IMR-90 (cell line): ENCODE results near the gene AGT. TPM values are rescaled to one million over a fixed set of nuclear protein-coding genes. Genes with fewer than 3 reads are reported as not detected.

Experiments
- ATAC-seq: fragments of 200-7000 bp; cut with Tn5 transposase; 2 replicates; pipeline ENCODE4 v1.9.1; 2020; ENCODE audit warnings: low read depth, mild to moderate bottlenecking, moderate library complexity
- BruUV-seq: library from RNA; stranded (reverse); fragments of 400-500 nt; replicated peaks from 2 replicates; lab custom pipeline; 2021; lab: Mats Ljungman, UMichigan
- CTCF ChIA-PET: fragments of 300-600 bp; formaldehyde crosslinking; extraction: SDS; loops from one replicate; lab custom pipeline; 2021; ENCODE audit warnings: antibody characterized with exemption; lab: Yijun Ruan, JAX
- POLR2A ChIA-PET: fragments of 300-600 bp; sonication (Branson Sonifier 250); formaldehyde crosslinking; loops from one replicate; lab custom pipeline; 2022; ENCODE audit warnings: antibody characterized with exemption; ENCODE audit not compliant: unreplicated experiment; lab: Charles Lee
- DNase-seq: peaks from one replicate; pipeline ENCODE4 v3.0.0; 2013
- H2AFZ ChIP-seq: replicated peaks from 2 replicates; pipeline ENCODE3; 2013; ENCODE audit warnings: low read length, mild to moderate bottlenecking; ENCODE audit not compliant: poor library complexity
- H2AK5ac ChIP-seq: 2 replicates; pipeline ENCODE4 v1.6.1; 2013; ENCODE audit warnings: low read depth, low read length, inconsistent platforms
- H2AK9ac ChIP-seq: replicated peaks from 2 replicates; pipeline ENCODE3; 2013; ENCODE audit warnings: mild to moderate bottlenecking, low read depth, low read length, moderate library complexity; ENCODE audit not compliant: poor library complexity
- H2BK120ac ChIP-seq: 2 replicates; pipeline ENCODE4 v1.6.1; 2013; ENCODE audit warnings: low read depth, low read length, inconsistent platforms
- H2BK15ac ChIP-seq: 3 replicates; pipeline ENCODE4 v1.6.1; 2013; ENCODE audit warnings: low read depth, low read length, inconsistent platforms
- H2BK20ac ChIP-seq: 2 replicates; pipeline ENCODE4 v1.6.1; 2013; ENCODE audit warnings: low read depth, mild to moderate bottlenecking, inconsistent platforms, low read length, moderate library complexity
- H2BK5ac ChIP-seq: 2 replicates; pipeline ENCODE4 v1.6.1; 2013; ENCODE audit warnings: mild to moderate bottlenecking, low read depth, low read length, inconsistent platforms; ENCODE audit not compliant: poor library complexity, severe bottlenecking
- H3K14ac ChIP-seq: replicated peaks from 2 replicates; pipeline ENCODE4 v1.6.1; 2013; ENCODE audit warnings: low read depth, low read length, inconsistent platforms
- H3K18ac ChIP-seq: 2 replicates; pipeline ENCODE4 v1.6.1; 2013; ENCODE audit warnings: low read depth, low read length, control low read depth
- H3K23ac ChIP-seq: 2 replicates; pipeline ENCODE4 v1.6.1; 2013; ENCODE audit warnings: low read depth, low read length, inconsistent platforms
- H3K27ac ChIP-seq: 2 replicates; pipeline ENCODE4 v1.5.1; 2013; ENCODE audit warnings: mild to moderate bottlenecking, control low read depth, low read length; ENCODE audit not compliant: insufficient read depth
- H3K27me3 ChIP-seq: 2 replicates; pipeline ENCODE4 v1.6.1; 2013; ENCODE audit warnings: low read length; ENCODE audit not compliant: control insufficient read depth, insufficient read depth
- H3K36me3 ChIP-seq: 2 replicates; pipeline ENCODE4 v1.6.1; 2013; ENCODE audit warnings: low read length, mixed read lengths; ENCODE audit not compliant: control insufficient read depth, insufficient read depth
- H3K4ac ChIP-seq: 2 replicates; pipeline ENCODE4 v1.6.1; 2013; ENCODE audit warnings: low read depth, low read length, inconsistent platforms
- H3K4me1 ChIP-seq: 2 replicates; pipeline ENCODE4 v1.6.1; 2013; ENCODE audit warnings: low read length, mixed read lengths; ENCODE audit not compliant: control insufficient read depth, insufficient read depth
- H3K4me2 ChIP-seq: 2 replicates; pipeline ENCODE4 v1.6.1; 2013; ENCODE audit warnings: low read depth, mild to moderate bottlenecking, control low read depth, low read length, moderate library complexity
- H3K4me3 ChIP-seq: 2 replicates; pipeline ENCODE4 v1.5.1; 2013; ENCODE audit warnings: low read depth, mild to moderate bottlenecking, control low read depth, low read length, moderate library complexity; ENCODE audit not compliant: insufficient read depth
- H3K56ac ChIP-seq: 2 replicates; pipeline ENCODE4 v1.6.1; 2013; ENCODE audit warnings: low read length, inconsistent platforms; ENCODE audit not compliant: insufficient read depth; ENCODE audit errors: extremely low read depth
- H3K79me1 ChIP-seq, 2 experiments: 2 replicates each; pipeline ENCODE4 v1.6.1; 2013; ENCODE audit warnings: low read length in 2 of 2, inconsistent platforms in 1 of 2, low read depth in 1 of 2
- H3K9ac ChIP-seq: 2 replicates; pipeline ENCODE4 v1.6.1; 2013; ENCODE audit warnings: low read depth, low read length, control low read depth
- H3K9me1 ChIP-seq: 2 replicates; pipeline ENCODE4 v1.6.1; 2013; ENCODE audit warnings: low read length, inconsistent platforms; ENCODE audit not compliant: insufficient read depth
- H3K9me3 ChIP-seq: 2 replicates; pipeline ENCODE4 v1.6.1; 2013; ENCODE audit warnings: low read length; ENCODE audit not compliant: control insufficient read depth, insufficient read depth
- H4K20me1 ChIP-seq: 2 replicates; pipeline ENCODE4 v1.6.1; 2013; ENCODE audit warnings: low read length, inconsistent platforms; ENCODE audit not compliant: insufficient read depth
- H4K5ac ChIP-seq: 2 replicates; pipeline ENCODE4 v1.6.1; 2013; ENCODE audit warnings: mild to moderate bottlenecking, low read depth, low read length, control low read depth
- H4K8ac ChIP-seq, 2 experiments: 2 replicates each; pipeline ENCODE4 v1.6.1; 2013; ENCODE audit warnings: low read depth in 2 of 2, low read length in 2 of 2, control low read depth in 1 of 2, inconsistent platforms in 1 of 2
- H4K91ac ChIP-seq: 2 replicates; pipeline ENCODE4 v1.6.1; 2013; ENCODE audit warnings: low read depth, low read length, inconsistent platforms; ENCODE audit not compliant: insufficient read depth
- BHLHE40 ChIP-seq: fragments of 150-350 bp; IDR thresholded peaks from 2 replicates; pipeline ENCODE4 v1.6.1; 2016; ENCODE audit warnings: mild to moderate bottlenecking, low read depth, low read length
- CEBPB ChIP-seq: IDR thresholded peaks from 2 replicates; pipeline ENCODE4 v1.6.1; 2012; ENCODE audit warnings: low read depth, low read length, improper control_type of control experiment
- CHD1 ChIP-seq: IDR thresholded peaks from 2 replicates; pipeline ENCODE4 v1.6.1; 2012; ENCODE audit warnings: low read depth, low read length, improper control_type of control experiment
- CTCF ChIP-seq: conservative IDR thresholded peaks from 2 replicates; pipeline ENCODE4 v1.5.1; 2012; ENCODE audit warnings: mild to moderate bottlenecking, low read depth, low read length, improper control_type of control experiment
- ELK1 ChIP-seq: fragments of 150-350 bp; IDR thresholded peaks from 2 replicates; pipeline ENCODE4 v1.6.1; 2016; ENCODE audit warnings: low read depth, mild to moderate bottlenecking, low read length, moderate library complexity, borderline replicate concordance
- FOS ChIP-seq: fragments of 150-350 bp; IDR thresholded peaks from 2 replicates; pipeline ENCODE4 v1.6.1; 2016; ENCODE audit warnings: low read depth, low read length
- MAFK ChIP-seq: IDR thresholded peaks from 2 replicates; pipeline ENCODE4 v1.6.1; 2012; ENCODE audit warnings: low read depth, low read length, improper control_type of control experiment
- MAZ ChIP-seq: IDR thresholded peaks from 2 replicates; pipeline ENCODE4 v1.6.1; 2012; ENCODE audit warnings: low read depth, mild to moderate bottlenecking, low read length, improper control_type of control experiment, moderate library complexity, borderline replicate concordance
- MXI1 ChIP-seq: IDR thresholded peaks from 2 replicates; pipeline ENCODE4 v1.6.1; 2012; ENCODE audit warnings: low read depth, mild to moderate bottlenecking, low read length, moderate library complexity, borderline replicate concordance
- NFE2L2 ChIP-seq: fragments of 150-350 bp; IDR thresholded peaks from 2 replicates; pipeline ENCODE4 v1.6.1; 2016; ENCODE audit warnings: low read depth, mild to moderate bottlenecking, low read length
- POLR2A ChIP-seq: IDR thresholded peaks from 2 replicates; pipeline ENCODE4 v1.6.1; 2012; ENCODE audit warnings: mild to moderate bottlenecking, low read depth, low read length
- RAD21 ChIP-seq: IDR thresholded peaks from 2 replicates; pipeline ENCODE4 v1.6.1; 2012; ENCODE audit warnings: low read length, improper control_type of control experiment
- RCOR1 ChIP-seq: IDR thresholded peaks from 2 replicates; pipeline ENCODE4 v1.6.1; 2012; ENCODE audit warnings: mild to moderate bottlenecking, low read length, improper control_type of control experiment; ENCODE audit not compliant: insufficient replicate concordance
- RFX5 ChIP-seq: IDR thresholded peaks from 2 replicates; pipeline ENCODE4 v1.8.0; 2012; ENCODE audit warnings: low read depth, mild to moderate bottlenecking, low read length, moderate library complexity
- SMC3 ChIP-seq: fragments of 150-350 bp; IDR thresholded peaks from 2 replicates; pipeline ENCODE4 v1.6.1; 2016; ENCODE audit warnings: low read depth, mild to moderate bottlenecking, antibody characterized with exemption, low read length, moderate library complexity
- USF2 ChIP-seq: fragments of 150-350 bp; IDR thresholded peaks from 2 replicates; pipeline ENCODE4 v1.6.1; 2017; ENCODE audit warnings: mild to moderate bottlenecking, antibody characterized with exemption, low read length, low read depth
- WGBS, 2 experiments: methylation state at CpG; one replicate each; pipeline versions ENCODE4 v1.1.5 to v1.1.7; 2013; ENCODE audit warnings: missing lambda C conversion rate in 2 of 2; ENCODE audit not compliant: insufficient read length in 1 of 2; ENCODE audit errors: extremely low coverage in 2 of 2; 5-methylcytosine and 5-hydroxymethylcytosine counted together
- dilution Hi-C: fragments of 300-500 bp; cut with HindIII; formaldehyde crosslinking; loops from one replicate; pipeline ENCODE4 v1.14.3; 2018; ENCODE audit warnings: low sequenced_read_pairs; ENCODE audit not compliant: unreplicated experiment
- in situ Hi-C: fragments of 300-500 bp; cut with MboI; formaldehyde crosslinking; loops from 3 replicates; pipeline ENCODE4 v1.14.3; 2019; ENCODE audit warnings: low sequenced_read_pairs, inconsistent platforms, mixed read lengths
- intact Hi-C: fragments of 100-400 bp; cut with micrococcal nuclease; formaldehyde crosslinking; loops from 2 replicates; pipeline ENCODE4 v1.10.0; 2022
- polyA plus RNA-seq, 3 experiments: library from polyadenylated mRNA; depleted of rRNA; stranded (reverse); fragments of >200 nt; gene quantifications; 2 replicates each; pipeline ENCODE4 v1.2.3, GENCODE V29; 2012; ENCODE audit warnings: low replicate concordance in 1 of 3
- total RNA-seq: library from RNA; depleted of rRNA; stranded (reverse); fragments of >200 nt; gene quantifications from 2 replicates; pipeline ENCODE4 v1.2.3, GENCODE V29; 2012

AGT gene
- total and polyA plus RNA-seq, 2 of the 4 experiments (the other 2 are of a cell fraction), result 0.18 to 0.34 TPM

- no peak overlapping the region for H2AK5ac ChIP-seq
- no peak overlapping the region for H3K9ac ChIP-seq
- H3K4me1 ChIP-seq, result peaks cover 5% of the 10 kb centered on the region; the same call in 1 of the 2 replicates
- H3K18ac ChIP-seq, result no peak overlapping the region
- no peak overlapping the region for H3K23ac ChIP-seq
- H2BK5ac ChIP-seq, result no peak overlapping the region
- no peak overlapping the region for H2BK15ac ChIP-seq
- H4K5ac ChIP-seq, result no peak overlapping the region
- H3K36me3 ChIP-seq, result no peaks in the 10 kb centered on the region
- ATAC-seq (no peak), DNase-seq (no peak)
- no peak overlapping the region for H3K14ac ChIP-seq
- H2BK20ac ChIP-seq, result no peak overlapping the region
- TF ChIP-seq MAFK (no peak), BHLHE40 (no peak), RCOR1 (no peak), NFE2L2 (no peak), CEBPB (no peak), MXI1 (no peak), SMC3 (no peak), MAZ (no peak), CTCF (no peak), FOS (no peak), ELK1 (no peak), RFX5 (no peak), POLR2A (no peak), USF2 (no peak), CHD1 (no peak), RAD21 (no peak)
- H4K91ac ChIP-seq, result no peak overlapping the region
- peaks cover 3% of the 10 kb centered on the region; the same call in 1 of the 2 replicates for H3K9me1 ChIP-seq
- no peak overlapping the region for H4K8ac ChIP-seq
- no peaks in the 10 kb centered on the region; the same call in 1 of the 2 replicates for H3K27me3 ChIP-seq
- H2BK120ac ChIP-seq, result no peak overlapping the region
- CTCF ChIA-PET, result interaction anchor here (0.6 kb wide), 1 partner anchor 517 kb away, joined by 3 read pairs; no protein-coding TSS in a partner anchor
- H3K79me1 ChIP-seq, result no peaks in the 10 kb centered on the region
- no peaks in the 10 kb centered on the region for H3K9me3 ChIP-seq
- in situ Hi-C loops, result no loop called here
- 94% methylated on average over 2 of the region's 6 CpGs; no CpG with 5 or more reads in 1 of the 2 experiments for WGBS, 2 experiments
- no peak overlapping the region for H3K56ac ChIP-seq
- POLR2A ChIA-PET, result no interaction called here
- intact Hi-C loops, result loop anchor here (5.0 kb wide), 1 partner anchor 39 kb away; the partner anchor contains the start of gene AGT
- no peak overlapping the region for H3K4me2 ChIP-seq
- H2AFZ ChIP-seq, result no peak overlapping the region
- BruUV-seq, result no TSS peak
- H4K20me1 ChIP-seq, result no peaks in the 10 kb centered on the region
- H3K4ac ChIP-seq, result no peak overlapping the region
- dilution Hi-C loops, result no loop called here
- H2AK9ac ChIP-seq, result no peak overlapping the region
- H3K27ac ChIP-seq, result no peak overlapping the region
- H3K4me3 ChIP-seq, result no peak overlapping the region
Measured at GRCh38 chr1:230750986-230751625, 37.2 kb upstream of the AGT start.
